Lower lobe of right lung (tissue), 2 donors: Measurements from ENCODE around the gene CEP164. TPM values are rescaled to one million over a fixed set of nuclear protein-coding genes. Genes with fewer than 3 reads are reported as not detected.

Experiments
- ATAC-seq, 2 donors: fragments of 200-7000 bp; cut with Tn5 transposase; one replicate each; pipeline ENCODE4 v1.9.1; 2020 to 2022; ENCODE audit warnings: mild to moderate bottlenecking in 2 of 2, moderate library complexity in 2 of 2
- DNase-seq: peaks from one replicate; pipeline ENCODE4 v3.0.0-alpha.2; 2020
- H3K27ac ChIP-seq: fragments of 200-600 bp; one replicate; pipeline ENCODE4 v1.8.0; 2022
- H3K27me3 ChIP-seq: fragments of 200-600 bp; one replicate; pipeline ENCODE4 v1.8.0; 2022; ENCODE audit warnings: low read depth
- H3K36me3 ChIP-seq: fragments of 200-600 bp; one replicate; pipeline ENCODE4 v1.8.0; 2022; ENCODE audit warnings: mild to moderate bottlenecking
- H3K4me1 ChIP-seq: fragments of 200-600 bp; one replicate; pipeline ENCODE4 v1.8.0; 2022
- H3K4me3 ChIP-seq: fragments of 200-600 bp; one replicate; pipeline ENCODE4 v1.8.0; 2022; ENCODE audit warnings: mild to moderate bottlenecking
- H3K9me3 ChIP-seq: fragments of 200-600 bp; one replicate; pipeline ENCODE4 v1.8.0; 2022
- intact Hi-C: fragments of 100-400 bp; cut with DNase I; formaldehyde crosslinking; loops from one replicate; pipeline ENCODE4 v1.11.0; 2022
- total RNA-seq: library from RNA; stranded (reverse); fragmentation: NEBNext Ultra II Directional; extraction: Animal tissue kit (Norgen Biotek cat#: 25700); gene quantifications from one replicate; pipeline ENCODE4 v1.2.1, GENCODE V29; 2021
- TF ChIP-seq, protein P1 (sequence below): fragments of 200-600 bp; IDR thresholded peaks from one replicate; pipeline ENCODE4 v1.8.0; 2022; ENCODE audit warnings: antibody characterized with exemption, mild to moderate bottlenecking
- donor health status: DM: no; HTN: yes; CAD: no; lungs with severe emphysema.

CEP164 gene
- total RNA-seq, 1 donor from 2014 or later: 27.3 TPM

DNA sequence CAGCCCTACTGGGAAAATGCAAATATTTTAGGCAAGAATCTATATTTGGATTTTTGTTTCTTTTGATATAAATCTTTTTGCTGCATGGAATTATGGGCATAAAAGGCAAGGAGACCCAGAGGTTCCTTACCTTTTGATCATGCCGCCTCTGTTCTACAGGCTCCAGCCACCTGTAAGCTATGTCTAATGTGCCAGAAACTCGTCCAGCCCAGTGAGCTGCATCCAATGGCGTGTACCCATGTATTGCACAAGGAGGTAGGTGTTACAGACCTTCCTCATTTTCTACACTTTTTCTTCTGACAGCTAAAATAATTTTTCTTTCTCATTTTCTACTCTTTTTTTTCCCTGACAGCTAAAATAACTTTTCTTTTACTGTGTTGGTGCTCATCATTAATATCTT is 44.7 kb upstream of the CEP164 start:
- Histone ChIP-seq H3K27ac (no peak overlapping the region), H3K27me3 (no peaks in the 10 kb centered on the region), H3K36me3 (peaks cover 78% of the 10 kb centered on the region), H3K4me3 (no peak overlapping the region), H3K9me3 (no peaks in the 10 kb centered on the region), H3K4me1 (peaks cover 6% of the 10 kb centered on the region)
- TF ChIP-seq, protein P1, sequence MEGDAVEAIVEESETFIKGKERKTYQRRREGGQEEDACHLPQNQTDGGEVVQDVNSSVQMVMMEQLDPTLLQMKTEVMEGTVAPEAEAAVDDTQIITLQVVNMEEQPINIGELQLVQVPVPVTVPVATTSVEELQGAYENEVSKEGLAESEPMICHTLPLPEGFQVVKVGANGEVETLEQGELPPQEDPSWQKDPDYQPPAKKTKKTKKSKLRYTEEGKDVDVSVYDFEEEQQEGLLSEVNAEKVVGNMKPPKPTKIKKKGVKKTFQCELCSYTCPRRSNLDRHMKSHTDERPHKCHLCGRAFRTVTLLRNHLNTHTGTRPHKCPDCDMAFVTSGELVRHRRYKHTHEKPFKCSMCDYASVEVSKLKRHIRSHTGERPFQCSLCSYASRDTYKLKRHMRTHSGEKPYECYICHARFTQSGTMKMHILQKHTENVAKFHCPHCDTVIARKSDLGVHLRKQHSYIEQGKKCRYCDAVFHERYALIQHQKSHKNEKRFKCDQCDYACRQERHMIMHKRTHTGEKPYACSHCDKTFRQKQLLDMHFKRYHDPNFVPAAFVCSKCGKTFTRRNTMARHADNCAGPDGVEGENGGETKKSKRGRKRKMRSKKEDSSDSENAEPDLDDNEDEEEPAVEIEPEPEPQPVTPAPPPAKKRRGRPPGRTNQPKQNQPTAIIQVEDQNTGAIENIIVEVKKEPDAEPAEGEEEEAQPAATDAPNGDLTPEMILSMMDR: no peak
- ATAC-seq (no peak), DNase-seq (no peak)
- intact Hi-C loops: no loop called here

DNA sequence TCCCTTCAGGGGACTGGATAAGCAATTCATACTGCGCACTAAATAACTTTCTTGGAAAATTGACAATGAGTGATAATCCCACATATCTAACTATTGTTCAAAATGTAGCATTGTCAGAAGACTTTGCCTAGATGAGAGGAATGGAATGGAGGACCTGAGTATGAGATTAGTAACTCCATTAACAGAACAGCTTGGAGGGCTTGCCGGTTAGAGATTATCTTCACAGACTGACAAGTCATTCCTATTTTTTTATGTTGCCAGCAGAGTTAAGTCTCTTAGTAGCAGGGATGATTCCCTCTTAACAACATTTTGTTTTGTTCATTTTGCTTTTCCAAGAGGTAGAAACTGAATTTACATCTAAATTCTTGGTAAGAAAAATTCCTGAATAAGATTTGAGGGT is 43.6 kb upstream of the CEP164 start:
- no peak overlapping the region for H3K27ac ChIP-seq
- intact Hi-C loops: no loop called here
- ATAC-seq (no peak), DNase-seq (no peak)
- TF ChIP-seq, protein P1: no peak
- H3K27me3 ChIP-seq: no peaks in the 10 kb centered on the region
- H3K9me3 ChIP-seq: no peaks in the 10 kb centered on the region
- H3K36me3 ChIP-seq: peaks cover 89% of the 10 kb centered on the region
- peaks cover 6% of the 10 kb centered on the region for H3K4me1 ChIP-seq
- H3K4me3 ChIP-seq: no peak overlapping the region

DNA sequence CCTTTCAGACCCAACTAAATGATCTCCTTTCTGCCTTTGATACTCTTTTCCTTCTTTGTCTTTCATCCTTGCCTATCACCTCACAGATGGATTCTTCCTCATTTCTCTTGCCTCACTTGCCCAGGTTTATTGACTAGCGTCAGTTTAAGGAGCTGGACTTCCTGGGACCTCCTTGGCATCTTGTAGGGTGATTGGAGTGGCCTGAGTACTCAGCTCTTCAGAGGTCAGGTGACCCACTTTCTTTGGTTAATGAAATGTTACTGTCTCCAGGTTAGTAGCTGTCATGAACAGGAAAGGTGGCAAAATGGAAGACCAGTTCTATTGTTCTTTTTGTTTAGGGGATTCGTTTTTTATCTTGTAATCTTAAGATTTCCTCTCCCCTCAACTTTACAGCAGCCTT is 41.1 kb upstream of the CEP164 start:
- intact Hi-C loops: no loop called here
- Histone ChIP-seq H3K36me3 (peaks cover 96% of the 10 kb centered on the region), H3K4me1 (no peaks in the 10 kb centered on the region), H3K9me3 (no peaks in the 10 kb centered on the region), H3K27me3 (no peaks in the 10 kb centered on the region), H3K27ac (no peak overlapping the region), H3K4me3 (no peak overlapping the region)
- TF ChIP-seq, protein P1: no peak
- DNase-seq: no peak
- ATAC-seq: peak in 1 of 2 donors; percentile 57

DNA sequence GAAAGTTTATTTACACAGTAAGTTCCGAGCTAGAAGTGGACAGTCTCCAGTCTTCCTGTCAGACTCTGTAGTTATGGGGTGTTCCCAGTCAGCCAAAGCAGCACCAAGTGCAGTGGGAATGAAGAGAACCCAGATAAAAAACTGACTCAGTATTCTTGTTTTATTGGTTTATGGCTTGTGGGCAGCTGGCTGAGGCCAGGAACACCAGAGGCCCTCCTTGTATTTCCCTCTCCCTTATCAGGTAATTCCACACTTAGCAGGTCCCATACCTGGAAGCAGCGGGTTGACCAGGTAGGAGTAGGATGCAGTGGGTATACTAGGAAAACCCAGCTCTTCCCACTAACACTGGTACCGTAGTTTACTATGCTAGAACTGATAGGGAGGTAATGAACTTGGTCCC is 40.0 kb upstream of the CEP164 start:
- Histone ChIP-seq H3K4me3 (no peak overlapping the region), H3K27me3 (no peaks in the 10 kb centered on the region), H3K4me1 (no peaks in the 10 kb centered on the region), H3K9me3 (no peaks in the 10 kb centered on the region), H3K36me3 (peaks cover 94% of the 10 kb centered on the region), H3K27ac (no peak overlapping the region)
- TF ChIP-seq, protein P1: no peak
- ATAC-seq (no peak), DNase-seq (no peak)
- intact Hi-C loops: no loop called here

DNA sequence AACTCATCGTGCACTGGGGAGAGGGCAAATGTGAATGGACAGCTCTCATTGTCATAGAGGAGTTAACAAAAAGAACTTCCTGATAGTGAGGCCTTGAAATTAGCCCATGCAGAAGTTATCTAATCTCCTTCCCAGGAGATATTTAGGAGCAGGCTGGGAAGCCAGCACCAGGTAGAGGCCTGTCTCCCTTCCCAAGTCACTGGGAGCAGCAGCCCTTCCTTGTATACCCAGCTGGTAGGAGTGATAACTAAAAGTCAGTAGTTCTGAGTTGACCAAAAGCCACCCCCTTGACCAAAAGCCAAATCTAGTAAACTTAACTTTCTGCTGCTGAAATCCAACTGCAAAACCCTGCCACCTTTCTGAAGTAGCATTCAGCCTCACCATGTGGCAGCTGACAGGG is 37.9 kb upstream of the CEP164 start:
- Histone ChIP-seq H3K4me1 (no peaks in the 10 kb centered on the region), H3K9me3 (no peaks in the 10 kb centered on the region), H3K4me3 (no peak overlapping the region), H3K27ac (no peak overlapping the region), H3K27me3 (no peaks in the 10 kb centered on the region), H3K36me3 (peaks cover 86% of the 10 kb centered on the region)
- no peak for ATAC-seq
- intact Hi-C loops: no loop called here
- DNase-seq: no peak
- TF ChIP-seq, protein P1: no peak

DNA sequence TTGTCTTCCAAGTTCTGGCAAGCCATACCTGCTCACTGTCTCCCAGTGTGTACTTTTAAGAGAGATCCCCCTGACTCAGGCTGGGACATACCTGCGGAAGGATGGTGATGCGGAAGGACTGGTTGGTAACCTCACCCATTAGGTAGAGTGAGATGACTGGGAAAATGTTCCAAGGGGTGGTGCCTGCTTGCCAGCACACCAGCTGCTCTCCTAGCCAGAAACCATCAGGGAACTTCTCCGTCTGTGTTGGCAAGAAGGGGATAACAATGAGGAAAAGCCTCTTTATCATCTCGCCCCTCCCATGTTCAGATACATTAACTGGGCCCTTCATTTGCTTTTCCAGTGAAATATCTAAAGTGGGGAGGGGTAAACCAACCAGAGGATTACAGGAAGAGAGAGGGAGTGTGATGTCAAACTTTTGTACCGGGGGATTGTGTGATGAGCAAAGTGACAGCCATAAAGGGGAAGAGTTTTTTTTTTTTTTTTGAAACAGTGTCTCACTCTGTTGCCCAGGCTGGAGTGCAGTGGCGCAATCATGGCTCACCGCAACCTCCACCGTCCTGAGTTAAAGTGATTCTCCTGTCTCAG is 36.8 kb upstream of the CEP164 start, which contains the start of gene BACE1-AS:
Gene BACE1-AS (plus strand): TSS at position 538 of the 588 bp plus-strand sequence.
- no peaks in the 10 kb centered on the region for H3K9me3 ChIP-seq
- no peaks in the 10 kb centered on the region for H3K27me3 ChIP-seq
- ATAC-seq: no peak
- H3K4me1 ChIP-seq: no peaks in the 10 kb centered on the region
- no peak for DNase-seq
- no peak within 1 kb of the TSS for H3K27ac ChIP-seq
- H3K36me3 ChIP-seq: peaks cover 78% of the 10 kb centered on the region
- TF ChIP-seq, protein P1: no peak
- intact Hi-C loops: no loop called here
- H3K4me3 ChIP-seq: no peak within 1 kb of the TSS
